HepG2 (cell line): ENCODE data around the gene TUBB8.

Experiments
- ATM ChIP-seq: fragments of 450-650 bp; IDR thresholded peaks from 2 replicates; pipeline ENCODE4 v1.7.1; 2017; ENCODE audit warnings: mild to moderate bottlenecking, borderline replicate concordance
- PHF8 ChIP-seq: sonication (generic); formaldehyde crosslinking; IDR thresholded peaks from 2 replicates; pipeline ENCODE4 v1.5.0; 2020; ENCODE audit warnings: missing genetic modification reagents
- POLR2A ChIP-seq, 2 experiments: IDR thresholded peaks; 2 replicates each; pipeline ENCODE4 v1.6.1; 2011; ENCODE audit warnings: low read depth in 2 of 2, low read length in 2 of 2, mild to moderate bottlenecking in 1 of 2, moderate library complexity in 1 of 2; ENCODE audit not compliant: insufficient read depth in 1 of 2
- TBL1XR1 ChIP-seq: fragments of 150-350 bp; IDR thresholded peaks from 2 replicates; pipeline ENCODE4 v1.6.1; 2014; ENCODE audit warnings: borderline replicate concordance, low read length; ENCODE audit not compliant: partially characterized antibody
- ZFP36 ChIP-seq: fragments of 150-350 bp; IDR thresholded peaks from 2 replicates; pipeline ENCODE4 v1.6.1; 2018; ENCODE audit warnings: borderline replicate concordance, low read length, low read depth; ENCODE audit not compliant: partially characterized antibody

DNA sequence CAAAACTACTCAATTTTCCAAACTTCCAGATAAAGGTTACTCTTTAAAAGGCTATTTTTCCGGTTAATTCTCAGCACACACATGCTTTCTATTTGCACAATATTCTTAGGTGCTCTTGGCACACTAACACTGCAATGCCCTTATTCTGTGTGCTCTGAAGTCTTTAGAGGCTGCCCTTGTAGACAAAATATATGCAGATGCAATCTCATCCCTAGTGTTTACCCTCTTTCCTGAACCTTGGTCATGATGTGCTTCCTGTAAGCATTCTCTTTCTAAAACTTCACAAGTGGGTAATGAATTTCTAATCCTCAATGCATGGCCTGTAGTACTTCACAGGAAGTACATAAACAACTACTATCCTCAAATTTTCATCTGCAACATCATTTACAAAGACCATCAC is 41.1 kb upstream of the TUBB8 start:
- TF ChIP-seq POLR2A (IDR thresholded peaks at IDR 0.05; ENCODE audit: insufficient read depth in 1 of 2, low read depth in 2 of 2, low read length in 2 of 2) = no peak
- TF ChIP-seq PHF8 = no peak
- TF ChIP-seq TBL1XR1 = no peak
- TF ChIP-seq ZFP36 = no peak
- TF ChIP-seq ATM = no peak
